ENCODE results near the gene SH3BP2. TPM values are rescaled to one million over a fixed set of nuclear protein-coding genes. Genes with fewer than 3 reads are reported as not detected.

SH3BP2 gene
- total RNA-seq, 2 experiments from 2014 or later, result 10.9 to 31.6 TPM

- no peaks in the 10 kb centered on the region for H4K20me1 ChIP-seq (ENCODE audit: insufficient read depth, low read length)
- H3K79me2 ChIP-seq (ENCODE audit: insufficient read depth, low read depth, low read length), result no peaks in the 10 kb centered on the region
- intact Hi-C loops (cut with micrococcal nuclease; ENCODE audit: unreplicated experiment), result no loop called here
- BruUV-seq (replicated peaks), result no TSS peak
- no peak overlapping the region for H2AFZ ChIP-seq (ENCODE audit: low read length)
- no peak overlapping the region for H3K27ac ChIP-seq (ENCODE audit: low read depth, low read length, poor library complexity, severe bottlenecking)
- POLR2A ChIA-PET, result no interaction called here
- no peaks in the 10 kb centered on the region for H3K4me1 ChIP-seq (ENCODE audit: insufficient read depth, low read length, poor library complexity, severe bottlenecking)
- CTCF ChIA-PET (ENCODE audit: unreplicated experiment), result no interaction called here
- H3K36me3 ChIP-seq (ENCODE audit: insufficient read depth, low read length), result no peaks in the 10 kb centered on the region
- H3K4me2 ChIP-seq (ENCODE audit: low read length), result no peak overlapping the region
- H3K4me3 ChIP-seq (ENCODE audit: low read depth, low read length, poor library complexity, severe bottlenecking), result no peak overlapping the region
- H3K9me3 ChIP-seq (ENCODE audit: low read length), result no peaks in the 10 kb centered on the region
- no peaks in the 10 kb centered on the region for H3K9me2 ChIP-seq (ENCODE audit: insufficient read depth, low read length)
- DNase-seq (ENCODE audit: low spot score), result no peak
- TF ChIP-seq, protein P1, sequence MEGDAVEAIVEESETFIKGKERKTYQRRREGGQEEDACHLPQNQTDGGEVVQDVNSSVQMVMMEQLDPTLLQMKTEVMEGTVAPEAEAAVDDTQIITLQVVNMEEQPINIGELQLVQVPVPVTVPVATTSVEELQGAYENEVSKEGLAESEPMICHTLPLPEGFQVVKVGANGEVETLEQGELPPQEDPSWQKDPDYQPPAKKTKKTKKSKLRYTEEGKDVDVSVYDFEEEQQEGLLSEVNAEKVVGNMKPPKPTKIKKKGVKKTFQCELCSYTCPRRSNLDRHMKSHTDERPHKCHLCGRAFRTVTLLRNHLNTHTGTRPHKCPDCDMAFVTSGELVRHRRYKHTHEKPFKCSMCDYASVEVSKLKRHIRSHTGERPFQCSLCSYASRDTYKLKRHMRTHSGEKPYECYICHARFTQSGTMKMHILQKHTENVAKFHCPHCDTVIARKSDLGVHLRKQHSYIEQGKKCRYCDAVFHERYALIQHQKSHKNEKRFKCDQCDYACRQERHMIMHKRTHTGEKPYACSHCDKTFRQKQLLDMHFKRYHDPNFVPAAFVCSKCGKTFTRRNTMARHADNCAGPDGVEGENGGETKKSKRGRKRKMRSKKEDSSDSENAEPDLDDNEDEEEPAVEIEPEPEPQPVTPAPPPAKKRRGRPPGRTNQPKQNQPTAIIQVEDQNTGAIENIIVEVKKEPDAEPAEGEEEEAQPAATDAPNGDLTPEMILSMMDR (conservative IDR thresholded peaks at IDR 0.05; ENCODE audit: low read length), result no peak
- TF ChIP-seq EZH2phosphoT487 (IDR thresholded peaks at IDR 0.05; ENCODE audit: borderline replicate concordance, low read depth, low read length), result no peak
These were observed 32.9 kb downstream of the SH3BP2 start for GRCh38 chr4:2825740-2826139.

DNA sequence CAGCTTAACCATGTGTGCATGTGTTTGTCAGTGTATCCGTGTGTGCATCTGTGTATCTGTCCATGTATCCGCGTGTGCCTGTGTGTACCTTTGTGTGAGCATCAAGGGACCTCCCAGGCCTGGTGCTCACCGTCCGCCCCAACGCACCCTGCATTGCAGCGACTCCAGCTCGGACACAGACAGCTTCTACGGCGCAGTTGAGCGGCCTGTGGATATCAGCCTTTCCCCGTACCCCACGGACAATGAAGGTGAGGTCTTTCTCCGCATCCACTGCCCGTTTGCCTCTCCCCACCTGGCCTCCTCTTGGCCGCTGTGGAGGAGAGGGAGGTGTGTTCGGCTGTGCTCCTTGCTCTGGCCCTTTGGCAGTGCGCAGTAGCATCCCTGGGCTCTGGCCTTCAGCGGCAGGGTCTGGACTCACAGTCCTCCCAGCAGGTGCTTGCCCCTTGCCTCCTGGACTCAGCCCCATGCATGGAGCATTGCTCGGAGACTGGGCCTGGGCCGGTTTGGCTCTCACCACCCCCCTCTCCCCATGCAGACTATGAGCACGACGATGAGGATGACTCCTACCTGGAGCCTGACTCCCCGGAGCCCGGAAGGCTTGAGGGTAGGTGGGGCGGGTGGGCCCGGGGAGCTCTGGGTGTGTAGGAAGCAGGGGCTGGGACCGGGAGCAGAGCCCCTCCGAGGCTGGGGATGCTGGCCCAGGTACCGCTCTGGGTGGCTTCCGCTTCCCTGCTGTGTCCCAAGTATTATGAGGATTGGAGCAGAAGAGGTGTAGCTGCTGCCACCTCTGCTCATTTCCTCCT lies 34.4 kb downstream of the SH3BP2 start:
- H3K27ac ChIP-seq (ENCODE audit: low read depth, low read length, poor library complexity, severe bottlenecking), result no peak overlapping the region
- H3K79me2 ChIP-seq (ENCODE audit: insufficient read depth, low read depth, low read length), result no peaks in the 10 kb centered on the region
- no TSS peak for BruUV-seq (replicated peaks)
- no peak overlapping the region for H3K4me3 ChIP-seq (ENCODE audit: low read depth, low read length, poor library complexity, severe bottlenecking)
- H4K20me1 ChIP-seq (ENCODE audit: insufficient read depth, low read length), result no peaks in the 10 kb centered on the region
- CTCF ChIA-PET (ENCODE audit: unreplicated experiment), result no interaction called here
- no peaks in the 10 kb centered on the region for H3K9me3 ChIP-seq (ENCODE audit: low read length)
- TF ChIP-seq EZH2phosphoT487 (IDR thresholded peaks at IDR 0.05; ENCODE audit: borderline replicate concordance, low read depth, low read length), result no peak
- TF ChIP-seq, protein P1 (conservative IDR thresholded peaks at IDR 0.05; ENCODE audit: low read length), result no peak
- POLR2A ChIA-PET, result no interaction called here
- H3K36me3 ChIP-seq (ENCODE audit: insufficient read depth, low read length), result no peaks in the 10 kb centered on the region
- peaks cover 2% of the 10 kb centered on the region for H3K4me1 ChIP-seq (ENCODE audit: insufficient read depth, low read length, poor library complexity, severe bottlenecking)
- H3K4me2 ChIP-seq (ENCODE audit: low read length), result no peak overlapping the region
- no peak overlapping the region for H2AFZ ChIP-seq (ENCODE audit: low read length)
- H3K9me2 ChIP-seq (ENCODE audit: insufficient read depth, low read length), result no peaks in the 10 kb centered on the region
- intact Hi-C loops (cut with micrococcal nuclease; ENCODE audit: unreplicated experiment), result no loop called here
- DNase-seq (ENCODE audit: low spot score), result no peak

Measured in OCI-LY7 (cell line).